Measurements from ENCODE around the gene EID3.
A peak's percentile ranks its signal among the peaks of the same experiment; 100 is the strongest.

The EID3 gene

GRCh38 chr12:104272938-104273337, 30.6 kb upstream of the EID3 start:
- WGBS (ENCODE audit: insufficient coverage): 92% methylated on average over 6 of the region's 11 CpGs

GRCh38 chr12:104273503-104273902, 30.0 kb upstream of the EID3 start:
- no peaks in the 10 kb centered on the region for H3K27me3 ChIP-seq (replicated peaks in 2 of 5; ENCODE audit: control insufficient read depth in 4 of 5, insufficient read depth in 5 of 5, low read length in 4 of 5)
- no peaks in the 10 kb centered on the region for H3K9me3 ChIP-seq (ENCODE audit: control extremely low read depth in 1 of 5, control insufficient read depth in 4 of 5, insufficient read depth in 2 of 5, low read depth in 1 of 5, low read length in 4 of 5)
- ChIA-PET CTCF (interaction anchor here (1.6 kb wide), 1 partner anchor 10 kb away, joined by 5 read pairs; no protein-coding TSS in a partner anchor), POLR2A (no interaction called here)
- WGBS (ENCODE audit: insufficient coverage): 86% methylated on average over 7 of the region's 11 CpGs
- H3K36me3 ChIP-seq (ENCODE audit: control insufficient read depth in 4 of 4, insufficient read depth in 4 of 4, low read length in 3 of 4): no peaks in the 10 kb centered on the region
- no peak for DNase-seq
- no peak overlapping the region for H3K27ac ChIP-seq (ENCODE audit: insufficient read depth in 1 of 2, low read depth in 1 of 2, low read length in 2 of 2, poor library complexity in 1 of 2, severe bottlenecking in 2 of 2)
- peaks cover 0 to 2% (median 0%) of the 10 kb centered on the region in 4 experiments for H3K4me1 ChIP-seq (ENCODE audit: control extremely low read depth in 1 of 4, control insufficient read depth in 4 of 4, insufficient read depth in 4 of 4, low read length in 3 of 4)
- H3K4me3 ChIP-seq (ENCODE audit: control insufficient read depth in 1 of 7, extremely low read depth in 1 of 7, insufficient read depth in 4 of 7, low read depth in 2 of 7, low read length in 6 of 7): no peak overlapping the region

More at GRCh38 chr12:104272938-104273337, 30.6 kb upstream of the EID3 start:
- H3K36me3 ChIP-seq (ENCODE audit: control insufficient read depth in 4 of 4, insufficient read depth in 4 of 4, low read length in 3 of 4): no peaks in the 10 kb centered on the region
- no peak for DNase-seq
- no peaks in the 10 kb centered on the region for H3K27me3 ChIP-seq (replicated peaks in 2 of 5; ENCODE audit: control insufficient read depth in 4 of 5, insufficient read depth in 5 of 5, low read length in 4 of 5)
- ChIA-PET POLR2A (no interaction called here), CTCF (interaction anchor here (1.6 kb wide), 1 partner anchor 11 kb away, joined by 5 read pairs; no protein-coding TSS in a partner anchor)
- H3K4me1 ChIP-seq (ENCODE audit: control extremely low read depth in 1 of 4, control insufficient read depth in 4 of 4, insufficient read depth in 4 of 4, low read length in 3 of 4): peaks cover 0 to 2% (median 0%) of the 10 kb centered on the region in 4 experiments
- no peak overlapping the region for H3K4me3 ChIP-seq (ENCODE audit: control insufficient read depth in 1 of 7, extremely low read depth in 1 of 7, insufficient read depth in 4 of 7, low read depth in 2 of 7, low read length in 6 of 7)
- no peak overlapping the region for H3K27ac ChIP-seq (ENCODE audit: insufficient read depth in 1 of 2, low read depth in 1 of 2, low read length in 2 of 2, poor library complexity in 1 of 2, severe bottlenecking in 2 of 2)
- H3K9me3 ChIP-seq (ENCODE audit: control extremely low read depth in 1 of 5, control insufficient read depth in 4 of 5, insufficient read depth in 2 of 5, low read depth in 1 of 5, low read length in 4 of 5): no peaks in the 10 kb centered on the region

- Histone ChIP-seq H3K36me3 (ENCODE audit: control insufficient read depth in 4 of 4, insufficient read depth in 4 of 4, low read length in 3 of 4) (no peaks in the 10 kb centered on the region), H3K4me1 (ENCODE audit: control extremely low read depth in 1 of 4, control insufficient read depth in 4 of 4, insufficient read depth in 4 of 4, low read length in 3 of 4) (peaks cover 0 to 2% (median 0%) of the 10 kb centered on the region in 4 experiments), H3K27me3 (replicated peaks in 2 of 5; ENCODE audit: control insufficient read depth in 4 of 5, insufficient read depth in 5 of 5, low read length in 4 of 5) (no peaks in the 10 kb centered on the region), H3K27ac (ENCODE audit: insufficient read depth in 1 of 2, low read depth in 1 of 2, low read length in 2 of 2, poor library complexity in 1 of 2, severe bottlenecking in 2 of 2) (no peak overlapping the region), H3K4me3 (ENCODE audit: control insufficient read depth in 1 of 7, extremely low read depth in 1 of 7, insufficient read depth in 4 of 7, low read depth in 2 of 7, low read length in 6 of 7) (no peak overlapping the region), H3K9me3 (ENCODE audit: control extremely low read depth in 1 of 5, control insufficient read depth in 4 of 5, insufficient read depth in 2 of 5, low read depth in 1 of 5, low read length in 4 of 5) (no peaks in the 10 kb centered on the region)
- 100% methylated on average over 4 of the region's 4 CpGs for WGBS (ENCODE audit: insufficient coverage)
- ChIA-PET POLR2A (no interaction called here), CTCF (interaction anchor here (1.6 kb wide), 1 partner anchor 9 kb away, joined by 5 read pairs; no protein-coding TSS in a partner anchor)
- no peak for DNase-seq
These were observed 28.7 kb upstream of the EID3 start for GRCh38 chr12:104274811-104275210.

- Histone ChIP-seq H3K9me3 (ENCODE audit: control extremely low read depth in 1 of 5, control insufficient read depth in 4 of 5, insufficient read depth in 2 of 5, low read depth in 1 of 5, low read length in 4 of 5) (no peaks in the 10 kb centered on the region), H3K4me1 (ENCODE audit: control extremely low read depth in 1 of 4, control insufficient read depth in 4 of 4, insufficient read depth in 4 of 4, low read length in 3 of 4) (peaks cover 0 to 6% (median 1%) of the 10 kb centered on the region in 4 experiments), H3K27me3 (replicated peaks in 2 of 5; ENCODE audit: control insufficient read depth in 4 of 5, insufficient read depth in 5 of 5, low read length in 4 of 5) (no peaks in the 10 kb centered on the region), H3K4me3 (ENCODE audit: control insufficient read depth in 1 of 7, extremely low read depth in 1 of 7, insufficient read depth in 4 of 7, low read depth in 2 of 7, low read length in 6 of 7) (peak overlapping the region in 1 of 7 experiments; percentile 71), H3K36me3 (ENCODE audit: control insufficient read depth in 4 of 4, insufficient read depth in 4 of 4, low read length in 3 of 4) (no peaks in the 10 kb centered on the region), H3K27ac (ENCODE audit: insufficient read depth in 1 of 2, low read depth in 1 of 2, low read length in 2 of 2, poor library complexity in 1 of 2, severe bottlenecking in 2 of 2) (no peak overlapping the region)
- DNase-seq: no peak
- ChIA-PET CTCF (interaction anchor here (1.0 to 1.7 kb wide), 5 partner anchors 9 to 30 kb away, joined by 3 to 5 read pairs (median 3); no protein-coding TSS in a partner anchor), POLR2A (no interaction called here)
- WGBS (ENCODE audit: insufficient coverage): 75% methylated on average over 4 of the region's 5 CpGs
These were observed 27.9 kb upstream of the EID3 start for GRCh38 chr12:104275689-104276088.

GRCh38 chr12:104276273-104277131, 27.0 kb upstream of the EID3 start:
- no peaks in the 10 kb centered on the region for H3K36me3 ChIP-seq (ENCODE audit: control insufficient read depth in 4 of 4, insufficient read depth in 4 of 4, low read length in 3 of 4)
- no peaks in the 10 kb centered on the region for H3K27me3 ChIP-seq (replicated peaks in 2 of 5; ENCODE audit: control insufficient read depth in 4 of 5, insufficient read depth in 5 of 5, low read length in 4 of 5)
- DNase-seq: no peak
- ChIA-PET CTCF (interaction anchor here (1.0 to 1.7 kb wide), 6 partner anchors 8 to 31 kb away, joined by 3 to 5 read pairs (median 3); no protein-coding TSS in a partner anchor), POLR2A (interaction anchor here (0.9 kb wide), 1 partner anchor 10 kb away, joined by 4 read pairs; no protein-coding TSS in a partner anchor)
- H3K9me3 ChIP-seq (ENCODE audit: control extremely low read depth in 1 of 5, control insufficient read depth in 4 of 5, insufficient read depth in 2 of 5, low read depth in 1 of 5, low read length in 4 of 5): no peaks in the 10 kb centered on the region
- peak overlapping the region in 1 of 2 experiments; percentile 69 for H3K27ac ChIP-seq (ENCODE audit: insufficient read depth in 1 of 2, low read depth in 1 of 2, low read length in 2 of 2, poor library complexity in 1 of 2, severe bottlenecking in 2 of 2)
- 100% methylated on average over 3 of the region's 8 CpGs for WGBS (ENCODE audit: insufficient coverage)
- H3K4me3 ChIP-seq (ENCODE audit: control insufficient read depth in 1 of 7, extremely low read depth in 1 of 7, insufficient read depth in 4 of 7, low read depth in 2 of 7, low read length in 6 of 7): peak overlapping the region in 4 of 7 experiments; percentile 17 to 71 (median 46)
- peaks cover 0 to 6% (median 1%) of the 10 kb centered on the region in 4 experiments for H3K4me1 ChIP-seq (ENCODE audit: control extremely low read depth in 1 of 4, control insufficient read depth in 4 of 4, insufficient read depth in 4 of 4, low read length in 3 of 4)

GRCh38 chr12:104279164-104279563, 24.4 kb upstream of the EID3 start:
- no peaks in the 10 kb centered on the region for H3K36me3 ChIP-seq (ENCODE audit: control insufficient read depth in 4 of 4, insufficient read depth in 4 of 4, low read length in 3 of 4)
- POLR2A ChIA-PET: no interaction called here
- CTCF ChIA-PET: no interaction called here
- no peaks in the 10 kb centered on the region for H3K27me3 ChIP-seq (replicated peaks in 2 of 5; ENCODE audit: control insufficient read depth in 4 of 5, insufficient read depth in 5 of 5, low read length in 4 of 5)
- H3K4me3 ChIP-seq (ENCODE audit: control insufficient read depth in 1 of 7, extremely low read depth in 1 of 7, insufficient read depth in 4 of 7, low read depth in 2 of 7, low read length in 6 of 7): no peak overlapping the region
- DNase-seq: no peak
- no peak overlapping the region for H3K27ac ChIP-seq (ENCODE audit: insufficient read depth in 1 of 2, low read depth in 1 of 2, low read length in 2 of 2, poor library complexity in 1 of 2, severe bottlenecking in 2 of 2)
- no peaks in the 10 kb centered on the region for H3K9me3 ChIP-seq (ENCODE audit: control extremely low read depth in 1 of 5, control insufficient read depth in 4 of 5, insufficient read depth in 2 of 5, low read depth in 1 of 5, low read length in 4 of 5)
- peaks cover 0 to 6% (median 1%) of the 10 kb centered on the region in 4 experiments for H3K4me1 ChIP-seq (ENCODE audit: control extremely low read depth in 1 of 4, control insufficient read depth in 4 of 4, insufficient read depth in 4 of 4, low read length in 3 of 4)

GRCh38 chr12:104280111-104280510, 23.4 kb upstream of the EID3 start:
- Histone ChIP-seq H3K9me3 (ENCODE audit: control extremely low read depth in 1 of 5, control insufficient read depth in 4 of 5, insufficient read depth in 2 of 5, low read depth in 1 of 5, low read length in 4 of 5) (no peaks in the 10 kb centered on the region), H3K4me3 (ENCODE audit: control insufficient read depth in 1 of 7, extremely low read depth in 1 of 7, insufficient read depth in 4 of 7, low read depth in 2 of 7, low read length in 6 of 7) (no peak overlapping the region), H3K27ac (ENCODE audit: insufficient read depth in 1 of 2, low read depth in 1 of 2, low read length in 2 of 2, poor library complexity in 1 of 2, severe bottlenecking in 2 of 2) (no peak overlapping the region), H3K4me1 (ENCODE audit: control extremely low read depth in 1 of 4, control insufficient read depth in 4 of 4, insufficient read depth in 4 of 4, low read length in 3 of 4) (peaks cover 0 to 6% (median 1%) of the 10 kb centered on the region in 4 experiments), H3K27me3 (replicated peaks in 2 of 5; ENCODE audit: control insufficient read depth in 4 of 5, insufficient read depth in 5 of 5, low read length in 4 of 5) (no peaks in the 10 kb centered on the region), H3K36me3 (ENCODE audit: control insufficient read depth in 4 of 4, insufficient read depth in 4 of 4, low read length in 3 of 4) (no peaks in the 10 kb centered on the region)
- WGBS (ENCODE audit: insufficient coverage): no CpG with 5 or more reads among the region's 1 CpG
- no peak for DNase-seq
- CTCF ChIA-PET: no interaction called here
- POLR2A ChIA-PET: no interaction called here
